Measurements from ENCODE around the gene IL17RD. TPM values are rescaled to one million over a fixed set of nuclear protein-coding genes. Genes with fewer than 3 reads are reported as not detected.

IL17RD gene
- polyA plus RNA-seq, 1 of the 3 experiments (the other 2 are of a cell fraction), result 2.4 TPM

DNA sequence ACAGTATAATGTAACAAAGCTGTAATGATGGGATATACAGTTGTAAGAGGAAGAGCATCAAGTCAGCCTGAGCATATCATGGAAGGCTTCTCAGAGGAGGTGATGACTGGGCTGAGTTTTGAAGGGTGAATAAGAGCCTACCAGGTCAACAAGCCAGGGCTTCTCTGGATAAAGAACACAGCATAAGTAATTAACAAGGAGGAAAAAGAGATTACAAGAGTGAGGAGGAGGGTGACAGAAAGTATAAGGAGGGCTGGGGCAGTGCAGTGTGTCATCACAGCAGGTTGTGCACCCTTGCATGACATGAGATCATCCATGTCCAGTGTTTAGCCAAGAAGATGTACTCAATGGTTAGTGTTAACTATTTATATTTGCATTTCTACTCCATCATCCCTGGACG lies 121.6 kb downstream of the IL17RD start:
- ChIA-PET POLR2A (no interaction called here), CTCF (no interaction called here)
- WGBS (ENCODE audit: low lambda C conversion rate), result 0% methylated on average over 1 of the region's 1 CpG
- no peaks in the 10 kb centered on the region for H3K9me3 ChIP-seq
- DNase-seq, result no peak
- no peaks in the 10 kb centered on the region for H3K27me3 ChIP-seq (ENCODE audit: insufficient read depth)
- no peaks in the 10 kb centered on the region for H3K9me2 ChIP-seq
- no peaks in the 10 kb centered on the region for H3F3A ChIP-seq (replicated peaks; ENCODE audit: insufficient read depth)
- H3K9ac ChIP-seq, result no peak overlapping the region
- no peaks in the 10 kb centered on the region for H3K36me3 ChIP-seq (replicated peaks in 1 of 2; ENCODE audit: control insufficient read depth in 1 of 2, insufficient read depth in 2 of 2, low read length in 1 of 2)
- no peaks in the 10 kb centered on the region for H3K79me2 ChIP-seq (ENCODE audit: insufficient read depth)
- no peaks in the 10 kb centered on the region for H4K20me1 ChIP-seq (ENCODE audit: insufficient read depth)
- H3K4me2 ChIP-seq, result no peak overlapping the region
- H3K4me3 ChIP-seq (ENCODE audit: low read depth in 2 of 2, low read length in 1 of 2), result no peak overlapping the region
- H2AFZ ChIP-seq (ENCODE audit: low read depth), result no peak overlapping the region
- TF ChIP-seq, protein P1, sequence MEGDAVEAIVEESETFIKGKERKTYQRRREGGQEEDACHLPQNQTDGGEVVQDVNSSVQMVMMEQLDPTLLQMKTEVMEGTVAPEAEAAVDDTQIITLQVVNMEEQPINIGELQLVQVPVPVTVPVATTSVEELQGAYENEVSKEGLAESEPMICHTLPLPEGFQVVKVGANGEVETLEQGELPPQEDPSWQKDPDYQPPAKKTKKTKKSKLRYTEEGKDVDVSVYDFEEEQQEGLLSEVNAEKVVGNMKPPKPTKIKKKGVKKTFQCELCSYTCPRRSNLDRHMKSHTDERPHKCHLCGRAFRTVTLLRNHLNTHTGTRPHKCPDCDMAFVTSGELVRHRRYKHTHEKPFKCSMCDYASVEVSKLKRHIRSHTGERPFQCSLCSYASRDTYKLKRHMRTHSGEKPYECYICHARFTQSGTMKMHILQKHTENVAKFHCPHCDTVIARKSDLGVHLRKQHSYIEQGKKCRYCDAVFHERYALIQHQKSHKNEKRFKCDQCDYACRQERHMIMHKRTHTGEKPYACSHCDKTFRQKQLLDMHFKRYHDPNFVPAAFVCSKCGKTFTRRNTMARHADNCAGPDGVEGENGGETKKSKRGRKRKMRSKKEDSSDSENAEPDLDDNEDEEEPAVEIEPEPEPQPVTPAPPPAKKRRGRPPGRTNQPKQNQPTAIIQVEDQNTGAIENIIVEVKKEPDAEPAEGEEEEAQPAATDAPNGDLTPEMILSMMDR (IDR thresholded peaks at IDR 0.05), result no peak
- TF ChIP-seq TAF1 (IDR thresholded peaks at IDR 0.05; ENCODE audit: borderline replicate concordance, low read depth, low read length), result no peak
- no peak for TF ChIP-seq GABPA (IDR thresholded peaks at IDR 0.05; ENCODE audit: low read depth)
- TF ChIP-seq, protein P2, sequence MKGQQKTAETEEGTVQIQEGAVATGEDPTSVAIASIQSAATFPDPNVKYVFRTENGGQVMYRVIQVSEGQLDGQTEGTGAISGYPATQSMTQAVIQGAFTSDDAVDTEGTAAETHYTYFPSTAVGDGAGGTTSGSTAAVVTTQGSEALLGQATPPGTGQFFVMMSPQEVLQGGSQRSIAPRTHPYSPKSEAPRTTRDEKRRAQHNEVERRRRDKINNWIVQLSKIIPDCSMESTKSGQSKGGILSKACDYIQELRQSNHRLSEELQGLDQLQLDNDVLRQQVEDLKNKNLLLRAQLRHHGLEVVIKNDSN (IDR thresholded peaks at IDR 0.05; ENCODE audit: borderline replicate concordance, low read depth), result no peak
- TF ChIP-seq, protein P3, sequence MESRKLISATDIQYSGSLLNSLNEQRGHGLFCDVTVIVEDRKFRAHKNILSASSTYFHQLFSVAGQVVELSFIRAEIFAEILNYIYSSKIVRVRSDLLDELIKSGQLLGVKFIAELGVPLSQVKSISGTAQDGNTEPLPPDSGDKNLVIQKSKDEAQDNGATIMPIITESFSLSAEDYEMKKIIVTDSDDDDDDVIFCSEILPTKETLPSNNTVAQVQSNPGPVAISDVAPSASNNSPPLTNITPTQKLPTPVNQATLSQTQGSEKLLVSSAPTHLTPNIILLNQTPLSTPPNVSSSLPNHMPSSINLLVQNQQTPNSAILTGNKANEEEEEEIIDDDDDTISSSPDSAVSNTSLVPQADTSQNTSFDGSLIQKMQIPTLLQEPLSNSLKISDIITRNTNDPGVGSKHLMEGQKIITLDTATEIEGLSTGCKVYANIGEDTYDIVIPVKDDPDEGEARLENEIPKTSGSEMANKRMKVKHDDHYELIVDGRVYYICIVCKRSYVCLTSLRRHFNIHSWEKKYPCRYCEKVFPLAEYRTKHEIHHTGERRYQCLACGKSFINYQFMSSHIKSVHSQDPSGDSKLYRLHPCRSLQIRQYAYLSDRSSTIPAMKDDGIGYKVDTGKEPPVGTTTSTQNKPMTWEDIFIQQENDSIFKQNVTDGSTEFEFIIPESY (IDR thresholded peaks at IDR 0.05; ENCODE audit: borderline replicate concordance, low read depth), result no peak
- TF ChIP-seq POLR2AphosphoS5 (IDR thresholded peaks at IDR 0.05; ENCODE audit: low read depth, low read length), result no peak
- TF ChIP-seq NRF1 (IDR thresholded peaks at IDR 0.05; ENCODE audit: low read depth, low read length), result no peak
- no peak for TF ChIP-seq SMC3 (IDR thresholded peaks at IDR 0.05; ENCODE audit: low read depth, low read length)
- H3K27ac ChIP-seq (ENCODE audit: low read depth in 2 of 2, low read length in 1 of 2), result no peak overlapping the region
- peaks cover 0 to 7% of the 10 kb centered on the region in 2 experiments; a peak in 1 of 4 replicates for H3K4me1 ChIP-seq (ENCODE audit: control insufficient read depth in 1 of 2, insufficient read depth in 2 of 2, low read depth in 1 of 2, low read length in 1 of 2)

DNA sequence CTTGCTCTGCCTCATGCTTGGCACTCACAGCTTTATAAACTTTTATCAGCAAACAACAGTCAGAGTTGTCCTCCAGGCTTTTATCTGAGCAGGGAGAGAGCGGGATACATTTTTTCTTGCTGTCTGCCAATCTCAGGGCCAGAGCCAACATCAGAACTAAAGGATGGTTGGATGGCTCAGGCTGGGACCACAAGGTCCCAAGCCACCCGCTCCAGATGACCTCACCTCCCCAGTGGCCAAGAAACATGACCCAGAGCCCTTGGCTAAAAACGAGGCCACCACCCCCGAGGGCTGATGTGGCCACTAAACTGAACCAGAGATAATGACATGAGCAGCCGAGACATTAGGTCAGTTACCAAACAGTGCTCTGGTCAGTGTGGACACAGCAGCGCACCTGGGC lies 123.5 kb downstream of the IL17RD start:
- H3K36me3 ChIP-seq (replicated peaks in 1 of 2; ENCODE audit: control insufficient read depth in 1 of 2, insufficient read depth in 2 of 2, low read length in 1 of 2), result no peaks in the 10 kb centered on the region
- 72% methylated on average over 6 of the region's 6 CpGs for WGBS (ENCODE audit: low lambda C conversion rate)
- H3K9me3 ChIP-seq, result no peaks in the 10 kb centered on the region
- no peak overlapping the region for H3K27ac ChIP-seq (ENCODE audit: low read depth in 2 of 2, low read length in 1 of 2)
- no peaks in the 10 kb centered on the region for H3F3A ChIP-seq (replicated peaks; ENCODE audit: insufficient read depth)
- no peak overlapping the region for H3K4me3 ChIP-seq (ENCODE audit: low read depth in 2 of 2, low read length in 1 of 2)
- H3K4me2 ChIP-seq, result no peak overlapping the region
- no peak for TF ChIP-seq RFX5 (IDR thresholded peaks at IDR 0.05; ENCODE audit: low read length)
- no peaks in the 10 kb centered on the region for H3K27me3 ChIP-seq (ENCODE audit: insufficient read depth)
- no peaks in the 10 kb centered on the region for H3K79me2 ChIP-seq (ENCODE audit: insufficient read depth)
- DNase-seq, result no peak
- ChIA-PET POLR2A (no interaction called here), CTCF (interaction anchor here (1.1 kb wide), 1 partner anchor 46 kb away, joined by 3 read pairs; no protein-coding TSS in a partner anchor)
- H3K9me2 ChIP-seq, result no peaks in the 10 kb centered on the region
- peaks cover 0 to 10% of the 10 kb centered on the region in 2 experiments; a peak in 1 of 4 replicates for H3K4me1 ChIP-seq (ENCODE audit: control insufficient read depth in 1 of 2, insufficient read depth in 2 of 2, low read depth in 1 of 2, low read length in 1 of 2)
- no peaks in the 10 kb centered on the region for H4K20me1 ChIP-seq (ENCODE audit: insufficient read depth)
- H3K9ac ChIP-seq, result no peak overlapping the region
- no peak overlapping the region for H2AFZ ChIP-seq (ENCODE audit: low read depth)

Other genes with a start within 250 kb of the IL17RD start
- gene SPATA12, start 104.7 kb downstream of the IL17RD start, polyA plus RNA-seq (2012; rRNA removed), result 0.24 and 0.33 TPM in 2 replicates
- 1.2 and 2.5 TPM in 2 replicates for gene HESX1, start 34.6 kb upstream of the IL17RD start, polyA plus RNA-seq (2012; rRNA removed)
- gene APPL1, start 62.4 kb upstream of the IL17RD start, polyA plus RNA-seq (2012; rRNA removed), result 6.9 and 9.9 TPM in 2 replicates
- not detected in 2 replicates for gene ASB14, start 127.3 kb upstream of the IL17RD start, polyA plus RNA-seq (2012; rRNA removed)

All from SK-N-SH (cell line).